Measurements from ENCODE around the gene C16orf74.

C16orf74 gene

DNA sequence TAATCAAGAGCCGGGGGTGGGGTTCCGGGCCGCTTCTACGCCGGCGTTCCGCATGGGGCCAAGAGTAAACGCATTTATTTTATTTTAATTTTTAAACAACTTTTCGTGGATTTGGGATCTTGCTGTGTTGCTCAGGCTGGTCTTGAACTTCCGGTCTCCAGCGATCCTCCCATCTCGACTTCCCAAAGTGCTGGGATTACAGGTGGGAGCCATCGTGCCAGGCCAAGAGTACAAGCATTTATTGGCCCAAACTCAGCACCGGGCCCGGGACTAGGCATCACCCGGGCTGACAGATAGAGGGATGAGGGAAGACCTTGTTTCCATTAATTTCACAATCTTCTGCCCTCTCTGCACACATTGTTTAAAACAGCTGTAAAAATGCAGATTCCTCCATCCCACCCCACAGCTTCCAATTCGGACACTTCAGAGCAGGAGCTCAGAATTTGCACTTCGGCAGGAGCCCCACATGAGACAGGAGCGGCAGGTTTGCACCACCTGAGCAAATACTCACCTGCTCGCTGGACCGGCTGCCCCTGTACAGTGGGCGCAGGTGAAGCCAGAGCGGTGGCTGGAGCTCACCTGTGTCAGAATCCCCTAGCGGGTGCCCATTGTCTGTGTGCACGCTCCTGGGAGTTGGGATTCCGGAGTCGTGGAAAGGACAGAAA lies 61.5 kb downstream of the C16orf74 start:
- Histone ChIP-seq H2BK15ac (ENCODE audit: low read length) (no peak overlapping the region), H2AK5ac (ENCODE audit: low read depth, low read length) (peak overlapping the region; percentile 13), H4K91ac (ENCODE audit: low read depth, low read length, poor library complexity) (no peak overlapping the region), H3K18ac (ENCODE audit: low read length) (no peak overlapping the region), H3K4ac (ENCODE audit: low read length) (no peak overlapping the region), H3K79me1 (ENCODE audit: low read depth, low read length) (peaks cover 7% of the 10 kb centered on the region), H4K8ac (ENCODE audit: low read depth, low read length) (no peak overlapping the region), H3K36me3 (replicated peaks in 1 of 2; ENCODE audit: control insufficient read depth in 2 of 2, insufficient read depth in 2 of 2, low read length in 2 of 2) (peaks cover 3 to 30% of the 10 kb centered on the region in 2 donors), H2BK120ac (ENCODE audit: low read depth, low read length) (no peak overlapping the region), H3K9me3 (replicated peaks in 1 of 2; ENCODE audit: control insufficient read depth in 2 of 2, insufficient read depth in 1 of 2, low read depth in 1 of 2, low read length in 2 of 2) (peaks cover 0 to 4% of the 10 kb centered on the region in 2 donors), H3K4me3 (ENCODE audit: low read length in 2 of 2) (peak overlapping the region in 1 of 2 donors; percentile 29), H3K27ac (replicated peaks; ENCODE audit: low read length) (no peak overlapping the region), H2BK5ac (ENCODE audit: low read length) (no peak overlapping the region), H2BK12ac (ENCODE audit: low read length) (no peak overlapping the region), H3K9ac (ENCODE audit: low read depth, low read length, poor library complexity) (no peak overlapping the region), H2AFZ (ENCODE audit: low read length) (peak overlapping the region; percentile 86), H3K27me3 (ENCODE audit: control insufficient read depth in 3 of 3, insufficient read depth in 3 of 3, low read depth in 1 of 3, low read length in 3 of 3) (peaks cover 0 to 4% (median 0%) of the 10 kb centered on the region in 3 experiments), H3K4me2 (ENCODE audit: insufficient read depth, low read length, poor library complexity, severe bottlenecking) (peak overlapping the region; percentile 41), H3K4me1 (ENCODE audit: control insufficient read depth in 2 of 2, insufficient read depth in 1 of 2, low read depth in 1 of 2, low read length in 2 of 2) (peaks cover 0 to 18% of the 10 kb centered on the region in 2 donors), H3K23ac (ENCODE audit: low read depth, low read length, poor library complexity) (no peak overlapping the region), H3K14ac (ENCODE audit: low read length) (no peak overlapping the region)
- DNase-seq (ENCODE audit: low spot score), result no peak
- no CpG with 5 or more reads among the region's 27 CpGs for WGBS, 2 donors (ENCODE audit: extremely low coverage in 2 of 2, insufficient read length in 2 of 2, insufficient replicate concordance in 1 of 2)

GRCh38 chr16:85688586-85689284 lies 62.2 kb downstream of the C16orf74 start, which contains the start of gene GINS2:
Gene GINS2 (minus strand): TSS chr16:85688954. CDS start chr16:85688898, 56 bp downstream.
- Histone ChIP-seq H3K14ac (ENCODE audit: low read length) (no peak within 1 kb of the TSS), H2AFZ (ENCODE audit: low read length) (peak within 1 kb of the TSS; percentile 98), H4K8ac (ENCODE audit: low read depth, low read length) (no peak within 1 kb of the TSS), H3K4me3 (ENCODE audit: low read length in 2 of 2) (peak within 1 kb of the TSS; percentile 91 to 99), H2BK15ac (ENCODE audit: low read length) (no peak within 1 kb of the TSS), H3K4ac (ENCODE audit: low read length) (no peak within 1 kb of the TSS), H2BK12ac (ENCODE audit: low read length) (no peak within 1 kb of the TSS), H3K9ac (ENCODE audit: low read depth, low read length, poor library complexity) (peak within 1 kb of the TSS; percentile 99), H3K79me1 (ENCODE audit: low read depth, low read length) (peaks cover 7% of the 10 kb centered on the region), H3K27me3 (ENCODE audit: control insufficient read depth in 3 of 3, insufficient read depth in 3 of 3, low read depth in 1 of 3, low read length in 3 of 3) (peaks cover 0 to 4% (median 0%) of the 10 kb centered on the region in 3 experiments), H3K18ac (ENCODE audit: low read length) (peak within 1 kb of the TSS; percentile 92), H3K27ac (replicated peaks; ENCODE audit: low read length) (peak within 1 kb of the TSS; percentile 36), H3K36me3 (replicated peaks in 1 of 2; ENCODE audit: control insufficient read depth in 2 of 2, insufficient read depth in 2 of 2, low read length in 2 of 2) (peaks cover 3 to 37% of the 10 kb centered on the region in 2 donors), H2BK5ac (ENCODE audit: low read length) (peak within 1 kb of the TSS; percentile 80), H3K23ac (ENCODE audit: low read depth, low read length, poor library complexity) (peak within 1 kb of the TSS; percentile 17), H3K4me2 (ENCODE audit: insufficient read depth, low read length, poor library complexity, severe bottlenecking) (peak within 1 kb of the TSS; percentile 72), H3K4me1 (ENCODE audit: control insufficient read depth in 2 of 2, insufficient read depth in 1 of 2, low read depth in 1 of 2, low read length in 2 of 2) (peaks cover 0 to 18% of the 10 kb centered on the region in 2 donors), H2BK120ac (ENCODE audit: low read depth, low read length) (no peak within 1 kb of the TSS), H2AK5ac (ENCODE audit: low read depth, low read length) (peak within 1 kb of the TSS; percentile 13), H4K91ac (ENCODE audit: low read depth, low read length, poor library complexity) (no peak within 1 kb of the TSS), H3K9me3 (replicated peaks in 1 of 2; ENCODE audit: control insufficient read depth in 2 of 2, insufficient read depth in 1 of 2, low read depth in 1 of 2, low read length in 2 of 2) (peaks cover 0 to 4% of the 10 kb centered on the region in 2 donors)
- WGBS, 2 donors (ENCODE audit: extremely low coverage in 2 of 2, insufficient read length in 2 of 2, insufficient replicate concordance in 1 of 2), result no CpG with 5 or more reads among the region's 86 CpGs
- DNase-seq (ENCODE audit: low spot score), result peak; percentile 83

- Histone ChIP-seq H3K23ac (ENCODE audit: low read depth, low read length, poor library complexity) (no peak overlapping the region), H3K4me2 (ENCODE audit: insufficient read depth, low read length, poor library complexity, severe bottlenecking) (peak overlapping the region; percentile 72), H3K27ac (replicated peaks; ENCODE audit: low read length) (no peak overlapping the region), H2BK5ac (ENCODE audit: low read length) (no peak overlapping the region), H3K79me1 (ENCODE audit: low read depth, low read length) (peaks cover 7% of the 10 kb centered on the region), H4K91ac (ENCODE audit: low read depth, low read length, poor library complexity) (no peak overlapping the region), H3K4ac (ENCODE audit: low read length) (no peak overlapping the region), H3K9ac (ENCODE audit: low read depth, low read length, poor library complexity) (no peak overlapping the region), H2BK12ac (ENCODE audit: low read length) (no peak overlapping the region), H2AK5ac (ENCODE audit: low read depth, low read length) (peak overlapping the region; percentile 13), H2BK15ac (ENCODE audit: low read length) (no peak overlapping the region), H3K4me1 (ENCODE audit: control insufficient read depth in 2 of 2, insufficient read depth in 1 of 2, low read depth in 1 of 2, low read length in 2 of 2) (peaks cover 4 to 18% of the 10 kb centered on the region in 2 donors), H2AFZ (ENCODE audit: low read length) (peak overlapping the region; percentile 98), H3K36me3 (replicated peaks in 1 of 2; ENCODE audit: control insufficient read depth in 2 of 2, insufficient read depth in 2 of 2, low read length in 2 of 2) (peaks cover 9 to 45% of the 10 kb centered on the region in 2 donors), H3K9me3 (replicated peaks in 1 of 2; ENCODE audit: control insufficient read depth in 2 of 2, insufficient read depth in 1 of 2, low read depth in 1 of 2, low read length in 2 of 2) (peaks cover 0 to 4% of the 10 kb centered on the region in 2 donors), H3K18ac (ENCODE audit: low read length) (no peak overlapping the region), H4K8ac (ENCODE audit: low read depth, low read length) (no peak overlapping the region), H3K27me3 (ENCODE audit: control insufficient read depth in 3 of 3, insufficient read depth in 3 of 3, low read depth in 1 of 3, low read length in 3 of 3) (peaks cover 0 to 4% (median 0%) of the 10 kb centered on the region in 3 experiments), H2BK120ac (ENCODE audit: low read depth, low read length) (no peak overlapping the region), H3K14ac (ENCODE audit: low read length) (no peak overlapping the region), H3K4me3 (ENCODE audit: low read length in 2 of 2) (peak overlapping the region; percentile 91 to 99)
- no peak for DNase-seq (ENCODE audit: low spot score)
- WGBS, 2 donors (ENCODE audit: extremely low coverage in 2 of 2, insufficient read length in 2 of 2, insufficient replicate concordance in 1 of 2), result no CpG with 5 or more reads among the region's 49 CpGs
Measured at GRCh38 chr16:85687651-85688471, 63.0 kb downstream of the C16orf74 start.
